MV-4-11 (cell line): ENCODE data around the gene ADGRA1.

Experiments used
- DNase-seq: peaks from one replicate; lab custom pipeline; 2025; lab: John Stamatoyannopoulos, UW

ADGRA1 gene

GRCh38 chr10:133076274-133077038 lies 11.3 kb upstream of the ADGRA1 start:
- DNase-seq, result no peak

- DNase-seq, result no peak
These were observed 7.7 kb upstream of the ADGRA1 start for GRCh38 chr10:133079836-133080682.

DNA sequence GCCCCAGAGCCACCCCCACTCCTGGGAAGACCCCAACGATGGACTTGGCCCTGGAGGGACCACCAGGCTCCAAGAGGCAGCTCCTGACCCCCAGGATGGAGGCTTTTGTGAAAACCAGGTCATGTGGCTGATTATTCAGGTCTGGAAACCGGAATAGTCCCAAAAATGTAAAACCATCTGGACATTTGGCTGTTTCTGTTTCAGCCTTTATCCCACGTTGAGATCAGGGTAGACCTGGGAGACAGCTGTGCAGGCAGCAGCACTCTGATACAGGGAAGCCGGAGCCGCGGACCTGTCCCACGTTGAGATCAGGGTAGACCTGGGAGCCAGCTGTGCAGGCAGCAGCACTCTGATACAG lies 7.1 kb upstream of the ADGRA1 start:
- DNase-seq, result no peak

- no peak for DNase-seq
These were observed 6.1 kb upstream of the ADGRA1 start for GRCh38 chr10:133081636-133082035.

DNA sequence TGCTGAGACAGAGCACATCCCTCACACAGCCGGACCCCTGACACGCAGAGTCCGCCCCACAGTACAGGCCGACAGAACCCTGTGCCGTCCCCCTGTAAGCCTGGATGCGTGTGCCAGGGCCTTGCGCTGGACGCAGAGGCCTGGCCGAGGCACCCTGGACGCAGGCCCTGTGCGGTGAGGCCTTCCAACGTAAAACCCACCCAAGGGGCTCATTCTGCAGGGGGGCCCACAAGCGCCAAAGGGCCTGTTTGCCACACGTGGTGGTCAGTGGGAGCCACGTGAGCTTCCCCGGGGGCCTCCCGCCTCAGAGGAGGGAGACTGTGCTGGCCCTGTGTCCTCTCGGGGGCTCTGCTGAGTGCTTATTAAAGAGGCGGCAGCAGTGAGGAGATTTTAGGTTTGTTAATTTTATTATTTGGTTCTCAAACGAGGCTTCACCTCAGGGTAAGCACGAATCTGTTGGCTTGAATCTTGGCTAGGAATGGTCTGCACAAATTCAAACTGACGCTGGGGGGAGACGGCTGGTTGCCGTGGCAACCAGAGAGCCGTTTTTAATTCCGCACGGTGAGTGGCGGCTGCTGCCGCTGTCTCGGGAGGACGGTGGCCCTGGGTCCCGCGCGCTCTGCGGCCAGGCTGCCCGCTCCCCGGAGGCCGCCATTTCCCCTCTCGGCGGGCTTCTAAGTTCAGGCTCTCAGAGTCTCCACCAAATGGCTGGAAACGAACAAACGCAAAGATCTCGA lies 4.9 kb upstream of the ADGRA1 start:
- no peak for DNase-seq

- DNase-seq, result no peak
These were observed 4.2 kb upstream of the ADGRA1 start for GRCh38 chr10:133083422-133084100.

- DNase-seq, result no peak
These were observed 3.2 kb upstream of the ADGRA1 start for GRCh38 chr10:133084491-133084890.

GRCh38 chr10:133085251-133086125 lies 2.2 kb upstream of the ADGRA1 start:
- no peak for DNase-seq

DNA sequence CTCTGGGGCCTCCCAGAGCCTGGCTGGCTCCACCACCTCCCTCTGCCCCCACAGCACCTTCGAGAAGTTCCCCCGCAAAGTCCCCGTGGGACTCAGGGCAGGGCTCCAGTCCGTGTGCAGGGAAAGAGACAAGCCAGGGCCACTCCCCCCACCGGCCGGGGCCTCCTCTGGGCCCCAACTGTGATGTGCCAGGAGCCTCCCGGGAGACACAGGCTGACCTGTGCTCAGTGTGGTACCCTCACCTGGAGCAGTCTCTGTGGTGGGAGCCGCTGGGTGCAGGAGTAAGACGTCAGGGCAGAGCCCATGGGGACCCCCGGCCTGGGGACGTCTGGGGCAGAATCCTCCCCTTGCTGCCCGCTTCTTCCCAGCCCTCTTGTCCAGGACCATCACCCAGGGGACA lies 1.5 kb upstream of the ADGRA1 start:
- no peak for DNase-seq

DNA sequence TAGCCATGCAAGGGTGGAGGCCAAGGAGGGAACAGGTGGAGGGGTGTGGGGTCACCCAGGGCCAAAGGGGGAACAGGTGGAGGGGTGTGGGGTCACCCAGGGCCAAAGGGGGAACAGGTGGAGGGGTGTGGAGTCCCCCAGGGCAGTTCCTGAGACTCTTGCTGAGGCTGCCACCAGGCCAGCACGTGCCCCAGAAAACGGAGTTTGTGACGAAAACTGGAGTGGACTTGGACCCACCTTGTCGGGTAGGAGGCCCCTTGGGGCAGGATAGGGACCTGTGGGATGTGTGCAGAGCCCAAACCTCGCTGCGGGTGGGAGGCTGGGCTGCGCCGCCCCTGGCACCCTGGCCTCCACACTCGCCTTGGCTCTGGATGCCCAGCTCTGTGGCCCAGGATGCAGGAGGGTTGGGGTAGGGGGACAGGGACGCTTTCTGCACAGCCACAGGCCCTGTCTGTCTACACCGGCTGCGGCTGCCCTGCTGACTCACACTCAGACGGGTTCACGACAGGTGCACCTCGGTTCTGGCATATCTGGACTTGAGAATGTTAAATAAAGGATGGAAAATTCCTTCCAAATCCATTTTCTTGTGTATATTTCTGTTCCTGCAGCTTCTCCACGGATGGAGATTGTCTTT lies 562 bp upstream of the ADGRA1 start:
- DNase-seq, result no peak

GRCh38 chr10:133088179-133088955 lies 643 bp downstream of the ADGRA1 start:
- no peak for DNase-seq

- DNase-seq, result no peak
These were observed 1.5 kb downstream of the ADGRA1 start for GRCh38 chr10:133088956-133089800.

DNA sequence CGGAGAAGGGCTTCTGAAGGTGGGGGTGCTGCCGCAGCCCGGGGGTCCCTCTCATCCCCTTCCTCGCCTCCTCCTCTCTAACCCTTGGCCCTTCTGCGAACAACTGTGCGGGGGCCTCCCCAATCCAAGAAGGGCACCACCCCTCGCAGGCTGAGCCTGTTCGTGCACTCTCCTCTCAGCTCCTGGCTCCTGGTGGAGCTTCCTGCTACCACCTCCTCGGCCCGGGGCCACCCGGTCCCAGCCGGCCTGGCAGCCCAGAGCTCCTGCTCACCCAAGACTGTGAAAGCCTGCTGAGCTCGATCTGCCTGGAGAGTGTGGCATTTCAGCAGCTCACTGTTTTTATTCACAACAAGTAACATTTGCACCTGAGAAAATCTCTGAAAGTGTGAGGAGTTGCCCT lies 2.4 kb downstream of the ADGRA1 start:
- no peak for DNase-seq

DNA sequence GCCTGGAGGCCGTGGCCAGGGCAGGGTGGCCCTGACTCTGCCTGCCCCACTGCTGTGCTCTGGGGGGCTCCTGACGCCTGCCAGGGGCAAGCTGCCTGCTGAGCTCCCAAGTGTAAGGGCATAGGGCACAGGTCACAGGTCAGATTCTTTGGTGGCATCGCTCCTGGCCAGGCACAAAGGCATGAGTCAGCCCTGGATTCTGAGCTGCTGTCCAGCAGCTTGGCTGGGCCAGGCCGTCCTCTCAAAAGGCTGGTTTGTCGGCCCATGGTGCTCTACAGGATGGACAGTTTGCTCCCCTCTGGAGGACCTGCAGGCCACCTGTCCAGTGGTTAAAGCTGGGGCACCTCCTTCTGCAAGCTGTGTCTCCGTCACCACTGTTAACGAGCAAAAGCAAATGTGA lies 2.9 kb downstream of the ADGRA1 start:
- DNase-seq, result no peak

GRCh38 chr10:133091316-133091715 lies 3.6 kb downstream of the ADGRA1 start:
- no peak for DNase-seq

DNA sequence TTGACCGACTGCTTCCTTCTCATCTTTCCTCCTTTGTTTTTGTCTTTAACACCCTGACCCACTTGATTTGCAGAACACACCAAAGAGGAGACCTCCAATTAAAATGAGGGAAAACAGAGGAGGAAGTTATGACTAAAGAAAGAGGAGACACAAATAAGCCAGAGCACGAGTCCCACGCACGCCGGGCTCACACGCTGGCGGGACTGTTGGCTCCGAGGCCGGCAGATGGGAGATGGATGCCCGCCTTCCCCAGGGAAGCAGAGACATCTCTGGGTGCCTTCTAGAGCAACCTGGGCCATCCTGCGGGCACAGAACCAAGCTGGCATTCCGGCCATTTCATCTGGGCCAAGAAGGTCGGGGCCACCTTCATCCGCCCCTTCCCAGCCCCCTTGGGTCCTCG lies 5.6 kb downstream of the ADGRA1 start:
- no peak for DNase-seq

DNA sequence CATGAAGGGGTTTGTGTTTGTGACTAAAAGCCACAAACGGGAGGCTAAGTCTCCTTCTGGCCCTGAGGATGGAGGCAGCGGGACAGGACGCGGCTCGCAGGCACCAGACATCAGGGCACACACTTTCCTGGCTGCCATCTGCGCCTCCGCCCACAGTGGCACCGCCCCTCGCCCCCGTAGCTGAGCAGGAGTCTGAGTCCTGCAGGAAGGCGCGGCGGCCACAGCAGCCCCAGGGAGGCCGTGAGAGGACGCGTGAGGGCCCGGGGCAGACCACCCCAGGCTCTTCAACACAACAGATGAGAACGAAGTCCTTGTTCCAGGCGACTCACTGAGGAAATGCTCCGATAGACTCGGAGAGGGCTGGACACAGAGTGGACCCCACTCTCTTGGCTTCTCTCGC lies 6.6 kb downstream of the ADGRA1 start:
- no peak for DNase-seq

- DNase-seq, result no peak
These were observed 7.1 kb downstream of the ADGRA1 start for GRCh38 chr10:133094866-133095265.

- no peak for DNase-seq
These were observed 7.9 kb downstream of the ADGRA1 start for GRCh38 chr10:133095586-133095985.
